Erythroblast (primary cell): Measurements from ENCODE around the gene PPARGC1A.

Source experiments
- DNase-seq, 2 experiments: peaks; one replicate each; lab custom pipeline; 2025; lab: John Stamatoyannopoulos, UW
- GATA1 ChIP-seq: IDR thresholded peaks from 2 replicates; pipeline ENCODE4 v1.6.1; 2011; ENCODE audit warnings: low read depth, mild to moderate bottlenecking, control low read depth, low read length, moderate library complexity
- POLR2A ChIP-seq: IDR thresholded peaks from 2 replicates; pipeline ENCODE4 v1.6.1; 2011; ENCODE audit warnings: mild to moderate bottlenecking, low read length

The PPARGC1A gene

DNA sequence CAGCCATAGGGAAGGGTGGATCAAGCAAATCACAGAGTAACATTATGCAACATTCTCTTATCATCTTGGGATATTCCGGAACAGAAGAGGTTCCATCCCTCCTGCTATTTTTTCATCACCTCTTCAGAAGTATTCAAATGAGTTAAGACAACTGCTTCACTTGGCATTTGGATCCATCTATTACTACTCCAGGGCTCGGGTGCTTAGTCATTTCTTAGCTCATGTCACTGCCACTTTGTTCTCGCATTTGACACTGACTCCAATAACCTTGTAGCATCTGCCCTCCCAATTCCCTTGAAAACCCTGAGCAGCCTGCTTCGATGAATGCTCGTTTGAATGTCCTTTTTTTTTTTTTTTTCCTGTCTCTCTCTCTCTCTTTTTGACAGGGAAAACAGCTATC lies 114.9 kb downstream of the PPARGC1A start:
- TF ChIP-seq POLR2A (no peak), GATA1 (no peak)
- no peak for DNase-seq

- no peak for DNase-seq
- TF ChIP-seq GATA1 (no peak), POLR2A (no peak)
Observed at GRCh38 chr4:23773884-23774636, 115.8 kb downstream of the PPARGC1A start.

GRCh38 chr4:23770011-23770410 lies 119.8 kb downstream of the PPARGC1A start:
- TF ChIP-seq GATA1 (no peak), POLR2A (no peak)
- no peak for DNase-seq

DNA sequence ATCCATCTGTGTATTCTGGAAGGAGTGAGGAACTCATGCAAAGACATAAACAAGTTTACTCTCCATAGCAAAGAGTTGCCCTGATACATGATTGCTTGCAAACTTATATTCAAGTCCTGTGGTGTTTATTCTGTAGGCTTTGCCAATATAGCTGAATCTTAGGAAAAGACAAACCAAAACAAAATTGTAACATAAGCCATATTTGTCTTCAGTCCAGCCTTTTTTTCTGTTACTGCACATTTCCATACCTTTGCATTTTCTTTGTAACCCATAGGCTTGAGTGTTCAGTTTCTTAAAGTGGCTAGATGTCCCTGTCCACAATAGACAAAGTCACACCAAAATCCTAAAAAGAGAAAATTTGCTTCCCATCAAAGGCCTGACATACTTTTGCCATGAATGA lies 120.4 kb downstream of the PPARGC1A start:
- no peak for DNase-seq
- TF ChIP-seq POLR2A (no peak), GATA1 (no peak)

GRCh38 chr4:23768541-23768940 lies 121.3 kb downstream of the PPARGC1A start:
- TF ChIP-seq POLR2A (no peak), GATA1 (no peak)
- no peak for DNase-seq

DNA sequence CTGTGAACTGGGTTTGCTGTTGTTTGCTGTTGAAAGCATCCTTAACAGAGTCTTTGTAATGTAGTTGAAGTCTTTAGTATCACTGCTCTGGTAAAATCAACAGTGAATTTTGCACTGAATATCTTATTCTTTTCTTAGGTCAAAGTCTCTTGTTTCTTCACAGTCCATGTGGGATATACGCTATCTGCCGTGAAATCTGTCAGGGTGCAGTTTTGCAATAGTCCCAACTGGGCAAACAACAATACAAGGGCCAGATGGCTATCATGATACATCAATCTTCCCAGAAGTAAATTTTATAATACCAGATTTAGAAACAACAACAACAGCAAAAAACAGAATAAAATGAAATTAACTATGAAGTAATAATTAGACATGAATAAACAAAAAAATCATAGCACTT lies 123.5 kb downstream of the PPARGC1A start:
- no peak for TF ChIP-seq GATA1
- no peak for TF ChIP-seq POLR2A
- no peak for DNase-seq

GRCh38 chr4:23763559-23763958 lies 126.3 kb downstream of the PPARGC1A start:
- TF ChIP-seq POLR2A (no peak), GATA1 (no peak)
- no peak for DNase-seq

GRCh38 chr4:23762551-23762950 lies 127.3 kb downstream of the PPARGC1A start:
- TF ChIP-seq GATA1 (no peak), POLR2A (no peak)
- DNase-seq: no peak

DNA sequence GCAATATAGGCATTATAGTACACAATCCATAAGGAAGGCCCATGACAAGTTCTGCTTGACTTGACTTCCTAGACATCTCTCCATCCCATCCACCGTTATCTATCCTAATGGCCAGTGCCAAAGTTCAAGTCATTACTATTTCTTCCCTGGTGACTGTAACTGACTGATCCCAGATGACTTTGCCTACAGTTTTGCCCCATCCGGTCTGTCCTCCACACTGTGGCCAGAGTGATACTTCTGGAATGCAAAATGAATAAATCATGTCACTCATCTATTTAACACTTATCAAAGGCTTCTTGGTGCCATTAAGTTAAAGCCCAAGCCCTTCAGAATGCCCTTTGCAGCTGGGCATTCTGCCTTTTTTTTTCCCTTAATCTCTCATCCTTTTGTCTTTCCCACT lies 130.8 kb downstream of the PPARGC1A start:
- no peak for TF ChIP-seq POLR2A
- no peak for TF ChIP-seq GATA1
- DNase-seq: no peak

DNA sequence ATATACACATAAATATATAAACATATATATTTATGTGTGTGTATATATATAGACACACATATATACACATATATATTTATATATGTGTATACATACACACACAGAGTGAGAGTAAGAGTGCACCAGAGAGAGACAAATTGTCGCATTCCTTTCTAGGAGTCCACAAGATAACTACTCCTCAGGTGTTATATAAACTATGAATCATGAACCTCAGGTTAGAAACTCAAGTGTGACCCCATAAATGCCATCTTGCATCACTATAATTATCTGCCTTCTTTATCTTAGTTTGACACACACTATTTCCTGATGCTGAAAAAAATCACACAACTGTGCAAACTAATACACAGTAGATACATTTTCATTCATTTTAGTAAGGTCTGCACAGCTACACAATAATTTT lies 135.2 kb downstream of the PPARGC1A start:
- DNase-seq: no peak
- TF ChIP-seq POLR2A: no peak
- no peak for TF ChIP-seq GATA1

GRCh38 chr4:23750125-23750524 lies 139.7 kb downstream of the PPARGC1A start:
- no peak for DNase-seq

DNA sequence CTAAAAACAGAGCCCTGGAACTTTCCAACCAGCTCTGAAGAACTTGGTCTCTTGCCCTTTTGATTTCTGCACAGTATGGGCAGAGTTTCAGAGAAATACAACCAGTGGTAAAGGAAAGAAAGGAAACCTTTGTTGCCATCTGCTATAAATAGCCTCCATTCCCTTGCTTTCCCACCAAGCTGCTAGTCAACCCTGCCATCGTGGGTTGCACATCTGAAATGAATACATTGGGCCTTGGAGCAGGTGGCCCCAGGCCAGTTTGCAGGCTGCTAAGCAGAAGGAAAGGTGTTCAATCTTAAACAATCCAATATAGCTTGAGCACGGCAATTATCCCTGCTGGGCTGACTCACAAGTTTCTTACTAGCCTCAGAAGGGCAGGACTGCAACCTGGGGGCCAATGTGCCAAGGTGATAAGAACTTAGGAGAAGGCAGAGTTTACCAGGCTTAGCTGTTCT lies 142.5 kb downstream of the PPARGC1A start:
- TF ChIP-seq POLR2A (no peak), GATA1 (no peak)
- DNase-seq: no peak

More at GRCh38 chr4:23750125-23750524, 139.7 kb downstream of the PPARGC1A start:
- TF ChIP-seq GATA1: no peak
- TF ChIP-seq POLR2A: no peak

- DNase-seq: no peak
- no peak for TF ChIP-seq GATA1
- TF ChIP-seq POLR2A: no peak
Observed at GRCh38 chr4:23746672-23747071, 143.2 kb downstream of the PPARGC1A start.

DNA sequence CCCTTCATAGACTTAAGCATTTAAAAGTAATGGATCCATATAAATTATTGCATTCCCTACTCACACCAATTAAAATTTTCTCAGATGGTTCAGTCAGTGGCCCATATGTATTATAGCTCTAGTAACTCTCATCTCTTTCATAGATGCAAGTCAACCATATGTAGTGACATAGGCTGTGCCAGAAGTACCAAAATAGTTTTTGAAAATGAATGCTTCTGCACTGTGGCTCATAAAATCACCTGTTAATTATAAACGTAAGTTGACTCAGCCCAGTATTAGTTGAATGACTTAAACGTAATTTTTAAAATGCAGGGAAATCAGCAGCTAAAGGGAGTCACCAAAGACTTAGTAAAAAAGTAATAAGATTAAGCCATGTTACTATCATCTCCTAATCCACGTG lies 143.8 kb downstream of the PPARGC1A start:
- DNase-seq: no peak
- TF ChIP-seq GATA1: no peak
- no peak for TF ChIP-seq POLR2A

DNA sequence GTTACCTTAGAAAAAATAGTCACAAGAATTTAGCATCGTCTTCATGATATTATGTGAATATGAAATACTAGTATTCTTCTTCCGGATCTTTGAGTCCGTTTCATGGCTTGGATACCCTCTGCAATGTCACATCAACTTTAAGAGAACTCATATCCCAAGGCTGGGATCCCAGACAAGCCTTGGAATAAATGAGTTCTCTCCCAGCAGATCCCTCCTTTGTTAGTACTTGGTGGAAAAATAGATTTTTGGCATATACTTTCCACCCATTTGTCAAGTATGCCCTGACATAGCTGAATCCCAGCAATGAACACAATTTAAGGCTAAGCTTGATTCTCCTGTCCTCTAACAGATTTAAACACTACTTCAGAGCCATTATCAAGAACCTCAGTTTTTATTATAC lies 144.5 kb downstream of the PPARGC1A start:
- no peak for DNase-seq
- no peak for TF ChIP-seq POLR2A
- TF ChIP-seq GATA1: no peak
